HepG2 (cell line): ENCODE measurements around the gene ART4. TPM values are rescaled to one million over a fixed set of nuclear protein-coding genes. Genes with fewer than 3 reads are reported as not detected.
A peak's percentile ranks its signal among the peaks of the same experiment; 100 is the strongest.

Experiments used
- ATAC-seq: fragments of 200-7000 bp; cut with Tn5 transposase; 3 replicates; pipeline ENCODE4 v1.9.1; 2020; ENCODE audit warnings: mild to moderate bottlenecking, moderate library complexity
- BruUV-seq: library from RNA; stranded (reverse); fragments of 400-500 nt; replicated peaks from 2 replicates; lab custom pipeline; 2021; lab: Mats Ljungman, UMichigan
- CTCF ChIA-PET: fragments of 300-600 bp; formaldehyde crosslinking; extraction: SDS; loops from one replicate; lab custom pipeline; 2021; ENCODE audit warnings: low total read pairs, inconsistent platforms, low intra/inter-chr PET ratio; lab: Yijun Ruan, JAX
- POLR2A ChIA-PET: fragments of 350-600 bp; sonication (Branson Sonifier 250); formaldehyde crosslinking; loops from one replicate; lab custom pipeline; 2020; ENCODE audit warnings: antibody characterized with exemption, inconsistent platforms; lab: Yijun Ruan, JAX
- DNase-seq: peaks from one replicate; pipeline ENCODE4 v3.0.0-alpha.2; 2015; ENCODE audit warnings: low spot score
- FAIRE-seq: peaks from 3 replicates; lab custom pipeline; 2011; peaks lifted over from hg19 to GRCh38; lab: Jason Lieb, UNC
- H2AFZ ChIP-seq: one replicate; pipeline ENCODE4 v1.6.1; 2011; ENCODE audit warnings: low read length, inconsistent platforms
- H3K27ac ChIP-seq: fragments of 300-600 bp; 3 replicates; pipeline ENCODE4 v1.8.0; 2011; ENCODE audit warnings: mixed run types, mild to moderate bottlenecking, mixed read lengths, low read length, inconsistent platforms; ENCODE audit not compliant: insufficient read depth; ENCODE audit errors: extremely low read length
- H3K27me3 ChIP-seq, 2 experiments: fragments of 200-600 bp in 1 of 2; 2 replicates in 1 of 2; 3 replicates in 1 of 2; pipeline versions ENCODE4 v1.6.0 to v1.8.0; 2011; ENCODE audit warnings: low read length in 2 of 2, mild to moderate bottlenecking in 2 of 2, moderate library complexity in 2 of 2, inconsistent platforms in 1 of 2; ENCODE audit not compliant: insufficient read depth in 2 of 2, control insufficient read depth in 1 of 2
- H3K36me3 ChIP-seq, 2 experiments: fragments of 200-600 bp in 1 of 2; replicated peaks in 1 of 2; 2 replicates in 1 of 2; 3 replicates in 1 of 2; pipeline versions ENCODE4 v1.5.1 to v1.8.0; 2011; ENCODE audit warnings: low read length in 2 of 2, inconsistent platforms in 1 of 2; ENCODE audit not compliant: insufficient read depth in 2 of 2, control insufficient read depth in 1 of 2
- H3K4me1 ChIP-seq: 2 replicates; pipeline ENCODE4 v1.5.1; 2012; ENCODE audit warnings: low read length, inconsistent platforms; ENCODE audit not compliant: insufficient read depth
- H3K4me2 ChIP-seq: 2 replicates; pipeline ENCODE4 v1.6.0; 2011; ENCODE audit warnings: low read depth, low read length, inconsistent platforms
- H3K4me3 ChIP-seq, 3 experiments: fragments of 200-600 bp in 1 of 3; sonication (generic), shearing (Covaris generic) in 1 of 3; replicated peaks in 1 of 3; 2 replicates each; pipeline ENCODE4 v1.5.1; 2011 to 2016; ENCODE audit warnings: low read length in 3 of 3, inconsistent platforms in 2 of 3, low read depth in 2 of 3, mild to moderate bottlenecking in 2 of 3, control low read depth in 1 of 3, mixed read lengths in 1 of 3; ENCODE audit not compliant: insufficient read depth in 1 of 3
- H3K79me2 ChIP-seq: one replicate; pipeline ENCODE4 v1.6.1; 2011; ENCODE audit warnings: low read length, inconsistent platforms; ENCODE audit not compliant: insufficient read depth
- H3K9ac ChIP-seq: 2 replicates; pipeline ENCODE4 v1.6.0; 2011; ENCODE audit warnings: mild to moderate bottlenecking, low read depth, low read length, inconsistent platforms; ENCODE audit not compliant: insufficient read depth
- H3K9me3 ChIP-seq: 2 replicates; pipeline ENCODE4 v1.5.1; 2012; ENCODE audit warnings: mild to moderate bottlenecking, low read length
- H4K20me1 ChIP-seq: 2 replicates; pipeline ENCODE4 v1.6.0; 2011; ENCODE audit warnings: inconsistent platforms, mild to moderate bottlenecking, low read length, moderate library complexity; ENCODE audit not compliant: insufficient read depth
- BHLHE40 ChIP-seq: IDR thresholded peaks from 2 replicates; pipeline ENCODE4 v1.6.1; 2011; ENCODE audit warnings: low read length, improper control_type of control experiment
- EHMT2 ChIP-seq: fragments of 200-600 bp; sonication (generic); IDR thresholded peaks from 2 replicates; pipeline ENCODE4 v1.7.0; 2017; ENCODE audit warnings: antibody characterized with exemption, low read depth, low read length, borderline replicate concordance
- HES4 ChIP-seq: sonication (generic); formaldehyde crosslinking; IDR thresholded peaks from 2 replicates; pipeline ENCODE4 v1.9.0; 2021; ENCODE audit warnings: mild to moderate bottlenecking, missing genetic modification reagents, borderline replicate concordance
- MAFK ChIP-seq, 2 experiments: IDR thresholded peaks in 1 of 2; conservative IDR thresholded peaks in 1 of 2; 2 replicates each; pipeline ENCODE4 v1.6.1; 2011; ENCODE audit warnings: improper control_type of control experiment in 2 of 2, low read length in 2 of 2
- MED13 ChIP-seq: sonication (generic); formaldehyde crosslinking; IDR thresholded peaks from 2 replicates; pipeline ENCODE4 v1.5.0; 2020; ENCODE audit warnings: missing genetic modification reagents
- PHF20 ChIP-seq: sonication (generic); formaldehyde crosslinking; IDR thresholded peaks from 2 replicates; pipeline ENCODE4 v1.5.0; 2020; ENCODE audit warnings: mild to moderate bottlenecking, missing genetic modification reagents
- POLR2AphosphoS2 ChIP-seq: IDR thresholded peaks from 2 replicates; pipeline ENCODE4 v1.6.1; 2011; ENCODE audit warnings: low read depth, low read length, improper control_type of control experiment
- RFX1 ChIP-seq: fragments of 450-650 bp; IDR thresholded peaks from 2 replicates; pipeline ENCODE4 v1.6.1; 2017
- THAP11 ChIP-seq: IDR thresholded peaks from 2 replicates; pipeline ENCODE4 v1.6.1; 2016; ENCODE audit warnings: missing biosample characterization, missing genetic modification reagents
- ZEB1 ChIP-seq: IDR thresholded peaks from 2 replicates; pipeline ENCODE4 v1.6.1; 2012; ENCODE audit warnings: mild to moderate bottlenecking, low read depth, inconsistent platforms; ENCODE audit not compliant: insufficient replicate concordance
- ZNF777 ChIP-seq: sonication (generic); formaldehyde crosslinking; IDR thresholded peaks from 2 replicates; pipeline ENCODE4 v1.4.0; 2020; ENCODE audit warnings: missing genetic modification reagents
- ZNF788 ChIP-seq: sonication (generic); formaldehyde crosslinking; IDR thresholded peaks from 2 replicates; pipeline ENCODE4 v1.5.0; 2020; ENCODE audit warnings: mild to moderate bottlenecking, missing genetic modification reagents, borderline replicate concordance
- WGBS: methylation state at CpG from one replicate; pipeline ENCODE4 v1.1.6; 2017; ENCODE audit warnings: low lambda C conversion rate; 5-methylcytosine and 5-hydroxymethylcytosine counted together
- in situ Hi-C: cut with HindIII; loops from 2 replicates; pipeline ENCODE4 v1.10.0; 2017; ENCODE audit warnings: low pct_unique_long_range_greater_than_20kb; ENCODE audit not compliant: extremely low pct_ligation_motif_present
- intact Hi-C: fragments of 100-400 bp; cut with micrococcal nuclease; formaldehyde crosslinking; loops from one replicate; pipeline ENCODE4 v1.10.0; 2022; ENCODE audit not compliant: unreplicated experiment
- polyA plus RNA-seq, 8 experiments: library from polyadenylated mRNA; depleted of rRNA in 3 of 8; stranded (reverse) in 7 of 8; unstranded in 1 of 8; fragments of >200 nt; fragmentation: Illumina TruSeq in 4 of 8; extraction: Trizol in 4 of 8; gene quantifications; 2 replicates each; pipeline versions ENCODE4 v1.2.1 to v1.2.3, GENCODE V29; 2011 to 2016; ENCODE audit warnings: low read depth in 4 of 8, missing spikeins in 1 of 8, mixed read lengths in 1 of 8; ENCODE audit not compliant: insufficient read depth in 1 of 8
- total RNA-seq, 5 experiments: library from RNA; depleted of rRNA; stranded (reverse); fragments of >200 nt; fragmentation: Illumina TruSeq; extraction: Trizol; gene quantifications; 2 replicates each; pipeline ENCODE4 v1.2.3, GENCODE V29; 2016; ENCODE audit warnings: low read depth in 1 of 5
- TF ChIP-seq, protein P1 (sequence below): sonication (generic); formaldehyde crosslinking; IDR thresholded peaks from 2 replicates; pipeline ENCODE4 v1.5.0; 2020; ENCODE audit warnings: mild to moderate bottlenecking, missing genetic modification reagents
- TF ChIP-seq, protein P2 (sequence below): sonication (generic); formaldehyde crosslinking; IDR thresholded peaks from 2 replicates; pipeline ENCODE4 v1.4.0; 2020; ENCODE audit warnings: missing genetic modification reagents
- TF ChIP-seq, protein P3 (sequence below): sonication (generic); formaldehyde crosslinking; IDR thresholded peaks from 2 replicates; pipeline ENCODE4 v1.5.1; 2020; ENCODE audit warnings: missing genetic modification reagents, mild to moderate bottlenecking, borderline replicate concordance

ART4 gene
- total and polyA plus RNA-seq, 2 of the 13 experiments (the other 11 are each of a cell fraction or from before 2014, with no cell fraction given): 17.6 to 20.3 TPM

DNA sequence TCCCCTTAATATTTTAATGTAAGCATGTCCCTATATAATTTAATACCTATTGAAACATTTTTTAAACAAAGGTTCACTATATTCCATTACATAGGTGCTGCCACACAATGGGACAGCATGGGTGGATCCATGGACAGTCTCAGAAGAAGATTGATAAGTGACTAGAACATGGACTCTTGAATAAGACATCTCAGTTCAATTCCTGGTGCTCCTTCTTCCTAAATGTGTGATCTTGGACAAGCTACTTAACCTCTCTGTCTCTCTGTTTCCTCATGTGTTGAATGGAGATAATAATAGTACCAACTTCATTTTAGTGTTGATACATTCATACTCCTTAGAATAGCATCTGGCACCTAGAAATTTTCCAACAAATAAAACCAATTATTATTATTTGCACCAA lies 1.1 kb upstream of the ART4 start (continued):
- TF ChIP-seq ZNF788 (CRISPR knock-in tag) (no peak), RFX1 (no peak)

DNA sequence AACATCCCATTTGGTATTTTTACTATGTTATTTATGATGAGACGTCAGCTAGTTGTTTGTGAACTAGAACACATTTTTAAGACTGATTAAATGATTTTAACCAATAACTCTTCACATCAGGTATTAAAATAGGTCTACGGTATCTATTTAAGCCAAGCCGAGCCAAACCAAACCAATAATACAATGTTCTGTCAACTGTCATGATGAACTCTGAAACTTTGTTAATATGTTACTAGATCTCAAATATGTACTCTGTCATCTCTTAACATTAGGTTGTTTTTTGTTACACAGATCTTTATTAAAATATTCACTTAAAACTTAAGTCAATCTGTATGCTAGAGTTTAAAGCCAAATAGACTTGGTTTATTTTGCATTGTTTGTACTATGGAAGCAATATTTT lies 1.0 kb downstream of the ART4 start:
- H3K27ac ChIP-seq: peak overlapping the region; percentile 86
- peak overlapping the region; percentile 98 for H3K4me2 ChIP-seq
- FAIRE-seq (peak; percentile 60), DNase-seq (peak; percentile 36), ATAC-seq (peak; percentile 58)
- ChIA-PET CTCF (interaction anchor here (0.7 kb wide), 1 partner anchor 153 kb away, joined by 3 read pairs; no protein-coding TSS in a partner anchor), POLR2A (interaction anchor here (1.7 kb wide), 1 partner anchor 39 kb away, joined by 16 read pairs; the partner anchor contains the start of genes C12orf60 and WBP11)
- peaks cover 0 to 16% of the 10 kb centered on the region in 2 experiments; a peak in 2 of 5 replicates for H3K36me3 ChIP-seq
- H3K4me1 ChIP-seq: peaks cover 70% of the 10 kb centered on the region
- peaks cover 33% of the 10 kb centered on the region for H3K79me2 ChIP-seq
- H3K9me3 ChIP-seq: no peaks in the 10 kb centered on the region
- peak overlapping the region; percentile 73 to 86 (median 73) for H3K4me3 ChIP-seq
- intact Hi-C loops (loop anchor here (2.0 kb wide), 2 partner anchors 40 to 72 kb away; partner anchors contain the start of genes C12orf60 and WBP11), in situ Hi-C loops (loop anchor here (5.0 kb wide), 1 partner anchor 155 kb away; no protein-coding TSS in a partner anchor)
- no peak overlapping the region for H2AFZ ChIP-seq
- 2% methylated on average over 3 of the region's 3 CpGs for WGBS
- BruUV-seq: no TSS peak
- no peaks in the 10 kb centered on the region; a peak in 1 of 5 replicates for H3K27me3 ChIP-seq
- peak overlapping the region; percentile 77 for H3K9ac ChIP-seq
- H4K20me1 ChIP-seq: no peaks in the 10 kb centered on the region
- TF ChIP-seq BHLHE40: no peak
- TF ChIP-seq MED13 (CRISPR knock-in tag): no peak
- TF ChIP-seq ZNF777 (CRISPR knock-in tag): no peak
- TF ChIP-seq HES4: no peak
- TF ChIP-seq POLR2AphosphoS2: no peak
- TF ChIP-seq MAFK (conservative IDR thresholded peaks at IDR 0.05 in 1 of 2, IDR thresholded peaks at IDR 0.05 in 1 of 2; ENCODE audit: low read length in 2 of 2): no peak
- 0 out of 2 replicates have a peak, but pooled peaks have one; percentile 53 for TF ChIP-seq EHMT2
- TF ChIP-seq PHF20 (CRISPR knock-in tag): no peak
- TF ChIP-seq THAP11 (CRISPR knock-in tag): peak; percentile 1; the same call in 1 of the 2 replicates
- TF ChIP-seq, protein P1, sequence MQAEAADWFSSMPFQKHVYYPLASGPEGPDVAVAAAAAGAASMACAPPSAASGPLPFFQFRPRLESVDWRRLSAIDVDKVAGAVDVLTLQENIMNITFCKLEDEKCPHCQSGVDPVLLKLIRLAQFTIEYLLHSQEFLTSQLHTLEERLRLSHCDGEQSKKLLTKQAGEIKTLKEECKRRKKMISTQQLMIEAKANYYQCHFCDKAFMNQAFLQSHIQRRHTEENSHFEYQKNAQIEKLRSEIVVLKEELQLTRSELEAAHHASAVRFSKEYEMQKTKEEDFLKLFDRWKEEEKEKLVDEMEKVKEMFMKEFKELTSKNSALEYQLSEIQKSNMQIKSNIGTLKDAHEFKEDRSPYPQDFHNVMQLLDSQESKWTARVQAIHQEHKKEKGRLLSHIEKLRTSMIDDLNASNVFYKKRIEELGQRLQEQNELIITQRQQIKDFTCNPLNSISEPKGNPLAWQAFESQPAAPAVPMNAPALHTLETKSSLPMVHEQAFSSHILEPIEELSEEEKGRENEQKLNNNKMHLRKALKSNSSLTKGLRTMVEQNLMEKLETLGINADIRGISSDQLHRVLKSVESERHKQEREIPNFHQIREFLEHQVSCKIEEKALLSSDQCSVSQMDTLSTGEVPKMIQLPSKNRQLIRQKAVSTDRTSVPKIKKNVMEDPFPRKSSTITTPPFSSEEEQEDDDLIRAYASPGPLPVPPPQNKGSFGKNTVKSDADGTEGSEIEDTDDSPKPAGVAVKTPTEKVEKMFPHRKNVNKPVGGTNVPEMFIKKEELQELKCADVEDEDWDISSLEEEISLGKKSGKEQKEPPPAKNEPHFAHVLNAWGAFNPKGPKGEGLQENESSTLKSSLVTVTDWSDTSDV (CRISPR knock-in tag): no peak
- TF ChIP-seq ZEB1: no peak
- TF ChIP-seq, protein P2, sequence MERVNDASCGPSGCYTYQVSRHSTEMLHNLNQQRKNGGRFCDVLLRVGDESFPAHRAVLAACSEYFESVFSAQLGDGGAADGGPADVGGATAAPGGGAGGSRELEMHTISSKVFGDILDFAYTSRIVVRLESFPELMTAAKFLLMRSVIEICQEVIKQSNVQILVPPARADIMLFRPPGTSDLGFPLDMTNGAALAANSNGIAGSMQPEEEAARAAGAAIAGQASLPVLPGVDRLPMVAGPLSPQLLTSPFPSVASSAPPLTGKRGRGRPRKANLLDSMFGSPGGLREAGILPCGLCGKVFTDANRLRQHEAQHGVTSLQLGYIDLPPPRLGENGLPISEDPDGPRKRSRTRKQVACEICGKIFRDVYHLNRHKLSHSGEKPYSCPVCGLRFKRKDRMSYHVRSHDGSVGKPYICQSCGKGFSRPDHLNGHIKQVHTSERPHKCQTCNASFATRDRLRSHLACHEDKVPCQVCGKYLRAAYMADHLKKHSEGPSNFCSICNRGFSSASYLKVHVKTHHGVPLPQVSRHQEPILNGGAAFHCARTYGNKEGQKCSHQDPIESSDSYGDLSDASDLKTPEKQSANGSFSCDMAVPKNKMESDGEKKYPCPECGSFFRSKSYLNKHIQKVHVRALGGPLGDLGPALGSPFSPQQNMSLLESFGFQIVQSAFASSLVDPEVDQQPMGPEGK (CRISPR knock-in tag): no peak
- TF ChIP-seq, protein P3, sequence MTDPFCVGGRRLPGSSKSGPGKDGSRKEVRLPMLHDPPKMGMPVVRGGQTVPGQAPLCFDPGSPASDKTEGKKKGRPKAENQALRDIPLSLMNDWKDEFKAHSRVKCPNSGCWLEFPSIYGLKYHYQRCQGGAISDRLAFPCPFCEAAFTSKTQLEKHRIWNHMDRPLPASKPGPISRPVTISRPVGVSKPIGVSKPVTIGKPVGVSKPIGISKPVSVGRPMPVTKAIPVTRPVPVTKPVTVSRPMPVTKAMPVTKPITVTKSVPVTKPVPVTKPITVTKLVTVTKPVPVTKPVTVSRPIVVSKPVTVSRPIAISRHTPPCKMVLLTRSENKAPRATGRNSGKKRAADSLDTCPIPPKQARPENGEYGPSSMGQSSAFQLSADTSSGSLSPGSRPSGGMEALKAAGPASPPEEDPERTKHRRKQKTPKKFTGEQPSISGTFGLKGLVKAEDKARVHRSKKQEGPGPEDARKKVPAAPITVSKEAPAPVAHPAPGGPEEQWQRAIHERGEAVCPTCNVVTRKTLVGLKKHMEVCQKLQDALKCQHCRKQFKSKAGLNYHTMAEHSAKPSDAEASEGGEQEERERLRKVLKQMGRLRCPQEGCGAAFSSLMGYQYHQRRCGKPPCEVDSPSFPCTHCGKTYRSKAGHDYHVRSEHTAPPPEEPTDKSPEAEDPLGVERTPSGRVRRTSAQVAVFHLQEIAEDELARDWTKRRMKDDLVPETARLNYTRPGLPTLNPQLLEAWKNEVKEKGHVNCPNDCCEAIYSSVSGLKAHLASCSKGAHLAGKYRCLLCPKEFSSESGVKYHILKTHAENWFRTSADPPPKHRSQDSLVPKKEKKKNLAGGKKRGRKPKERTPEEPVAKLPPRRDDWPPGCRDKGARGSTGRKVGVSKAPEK (CRISPR knock-in tag): no peak
